GM12873 (cell line): ENCODE results near the gene TNFAIP8L3.

ENCODE experiments used
- CTCF ChIP-seq: IDR thresholded peaks from 2 replicates; pipeline ENCODE4 v1.5.1; 2012; ENCODE audit warnings: low read depth, mild to moderate bottlenecking, moderate library complexity, low read length, control low read depth; ENCODE audit not compliant: insufficient read depth; ENCODE audit errors: missing control alignments

The TNFAIP8L3 gene

GRCh38 chr15:51104512-51104911 lies 9.8 kb upstream of the TNFAIP8L3 start:
- TF ChIP-seq CTCF, result no peak

- no peak for TF ChIP-seq CTCF
Observed at GRCh38 chr15:51103330-51103729, 8.6 kb upstream of the TNFAIP8L3 start.

- TF ChIP-seq CTCF, result no peak
Observed at GRCh38 chr15:51100785-51101489, 6.2 kb upstream of the TNFAIP8L3 start.

- no peak for TF ChIP-seq CTCF
Observed at GRCh38 chr15:51099185-51099584, 4.5 kb upstream of the TNFAIP8L3 start.

- TF ChIP-seq CTCF, result no peak
Observed at GRCh38 chr15:51098331-51098619, 3.6 kb upstream of the TNFAIP8L3 start.

GRCh38 chr15:51097553-51098330 lies 3.0 kb upstream of the TNFAIP8L3 start:
- no peak for TF ChIP-seq CTCF

- TF ChIP-seq CTCF, result no peak
Observed at GRCh38 chr15:51096976-51097375, 2.3 kb upstream of the TNFAIP8L3 start.
